Measurements from ENCODE around the gene TOX2. TPM values are rescaled to one million over a fixed set of nuclear protein-coding genes. Genes with fewer than 3 reads are reported as not detected.

The TOX2 gene
- total and polyA plus RNA-seq, 2 of the 8 experiments (the other 6 are each of a cell fraction or from before 2014, with no cell fraction given) = 1.8 to 3.4 TPM

- TF ChIP-seq E2F6 (IDR thresholded peaks at IDR 0.05) (no peak), FOSL1 (IDR thresholded peaks at IDR 0.05; ENCODE audit: insufficient read depth, low read depth, low read length) (no peak), RFX5 (IDR thresholded peaks at IDR 0.05; ENCODE audit: borderline replicate concordance, low read depth, low read length) (no peak)
Observed at GRCh38 chr20:44035924-44036323, 121.3 kb downstream of the TOX2 start (continued).

Data from H1 (cell line).